Germinal center (tissue), 1 donor: ENCODE measurements around the gene PIPOX.

ENCODE experiments used
- DNase-seq: peaks from one replicate; pipeline ENCODE4 v3.0.0; 2012; ENCODE audit warnings: mixed read lengths, low spot score

PIPOX gene

DNA sequence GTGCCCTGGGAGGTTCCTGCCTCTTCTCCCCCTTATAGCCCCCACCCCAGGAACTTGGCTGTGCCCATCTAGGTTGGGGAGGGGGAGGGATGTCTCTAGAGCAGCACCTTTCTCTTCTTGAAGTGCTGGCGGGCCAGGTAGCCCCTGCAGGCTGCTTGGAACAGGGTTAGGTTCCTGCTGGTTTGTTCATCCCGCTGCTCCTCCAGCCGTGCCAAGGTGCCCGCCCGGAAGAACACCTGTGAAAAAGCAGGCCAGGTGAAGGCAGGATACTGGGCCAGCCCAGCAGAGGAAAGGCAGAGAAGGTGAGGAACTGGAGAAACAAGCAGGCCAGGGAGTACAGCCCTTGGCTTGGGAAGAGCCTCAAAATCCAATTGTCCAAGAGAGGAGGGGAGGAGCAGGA, 56.6 kb downstream of the PIPOX start:
- DNase-seq = no peak

DNA sequence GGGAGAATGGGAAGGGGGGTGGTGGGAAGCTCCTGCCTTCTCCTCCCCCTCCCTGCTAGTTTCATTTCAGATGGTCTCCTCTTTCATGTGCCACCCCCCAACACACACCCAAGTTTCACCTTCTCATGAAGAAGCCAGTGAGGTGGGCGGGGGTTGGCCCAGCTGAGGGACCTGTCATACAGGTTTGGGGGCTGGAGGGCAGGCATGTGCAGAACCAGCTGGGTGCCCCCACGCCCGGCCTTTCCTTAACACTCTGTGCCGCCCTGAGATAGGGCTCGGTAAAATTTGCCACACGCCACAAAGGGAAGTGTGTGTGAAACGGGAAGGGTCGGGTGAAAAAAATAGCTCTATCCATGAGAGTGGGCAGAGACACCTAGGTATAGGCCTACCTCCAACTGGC, 57.4 kb downstream of the PIPOX start:
- DNase-seq = no peak

DNA sequence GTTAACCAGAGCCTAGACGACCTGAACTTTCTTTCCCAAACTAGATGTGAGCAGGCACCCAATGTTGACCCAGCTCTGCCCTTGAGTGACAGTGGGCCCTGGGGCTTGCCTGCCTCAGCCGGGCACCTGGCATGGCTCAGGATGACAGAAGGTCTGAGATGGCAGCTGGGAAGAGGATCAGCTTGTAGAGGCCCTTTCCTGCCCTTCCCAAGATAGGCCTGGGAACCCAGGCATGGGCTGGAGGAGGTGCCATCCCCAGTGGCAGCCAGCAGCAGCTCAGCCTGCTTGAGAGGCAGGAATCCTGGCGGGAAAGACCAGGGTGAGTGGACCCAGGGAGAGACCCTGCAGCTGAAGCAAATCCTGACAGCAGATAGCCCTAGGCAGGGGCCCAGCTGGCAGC, 59.1 kb downstream of the PIPOX start:
- no peak for DNase-seq

DNA sequence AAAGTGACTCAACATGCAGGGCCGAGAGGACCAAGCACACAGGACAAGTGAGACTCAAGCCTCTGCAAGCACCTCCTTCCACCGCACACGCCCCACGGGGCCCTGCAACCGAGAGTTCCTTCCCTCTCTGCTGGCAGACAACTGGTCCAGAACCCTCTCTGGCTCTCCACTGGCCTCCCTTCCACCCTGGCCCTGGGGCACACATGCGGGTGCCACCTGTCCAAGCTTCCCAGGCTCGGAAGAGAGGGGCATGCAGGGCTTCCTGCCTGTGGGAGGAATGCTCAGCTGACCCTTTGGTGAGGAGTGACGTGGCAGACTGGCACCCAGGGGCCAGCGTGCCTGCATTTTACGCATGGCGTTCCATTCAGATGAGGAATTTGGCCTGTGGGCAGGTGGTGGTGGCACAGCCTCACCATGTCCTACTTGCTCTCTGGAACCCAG, 59.8 kb downstream of the PIPOX start:
- DNase-seq = no peak

DNA sequence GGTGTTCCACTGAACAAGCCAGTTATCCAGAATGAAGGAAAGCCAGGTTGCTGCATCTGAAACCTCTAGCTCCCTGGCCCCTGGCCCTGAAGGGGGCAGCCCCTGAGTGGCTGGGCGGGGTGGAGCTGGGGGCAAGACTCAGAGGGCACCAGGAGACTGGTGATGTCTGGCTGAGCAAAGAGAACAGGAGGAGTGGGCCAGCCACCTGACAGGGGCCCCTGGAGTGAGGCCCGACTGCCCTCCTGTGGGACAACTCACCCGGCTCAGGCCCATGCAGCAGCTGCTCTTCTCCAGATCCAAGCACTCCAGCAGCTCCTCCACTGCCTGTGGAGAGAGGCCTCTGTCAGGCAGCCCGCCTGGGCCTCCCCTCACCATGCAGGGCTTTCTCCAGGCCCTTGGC, 60.4 kb downstream of the PIPOX start:
- DNase-seq = no peak
